Liver (tissue), 9 donors: ENCODE results near the gene KCNC4. TPM values are rescaled to one million over a fixed set of nuclear protein-coding genes. Genes with fewer than 3 reads are reported as not detected.

ENCODE experiments used
- DNase-seq: peaks from one replicate; pipeline ENCODE4 v3.0.0-alpha.2; 2017; ENCODE audit warnings: low spot score
- H3K27ac ChIP-seq, 2 donors: one replicate each; pipeline ENCODE4 v1.7.0; 2013; ENCODE audit warnings: inconsistent platforms in 2 of 2, low read length in 2 of 2, control low read depth in 1 of 2, low read depth in 1 of 2, mild to moderate bottlenecking in 1 of 2
- H3K27me3 ChIP-seq, 4 donors: one replicate each; pipeline versions ENCODE4 v1.6.1 to v1.7.0; 2013; ENCODE audit warnings: low read length in 3 of 4, inconsistent platforms in 1 of 4, mild to moderate bottlenecking in 1 of 4, moderate library complexity in 1 of 4; ENCODE audit not compliant: control insufficient read depth in 4 of 4, insufficient read depth in 4 of 4
- H3K36me3 ChIP-seq, 4 donors: one replicate each; pipeline versions ENCODE4 v1.6.1 to v1.7.0; 2013; ENCODE audit warnings: low read length in 3 of 4, mild to moderate bottlenecking in 3 of 4, low read depth in 1 of 4, moderate library complexity in 1 of 4; ENCODE audit not compliant: control insufficient read depth in 4 of 4, insufficient read depth in 3 of 4
- H3K4me1 ChIP-seq, 4 donors: one replicate each; pipeline versions ENCODE4 v1.6.1 to v1.7.0; 2013; ENCODE audit warnings: low read length in 3 of 4, mild to moderate bottlenecking in 3 of 4, moderate library complexity in 1 of 4; ENCODE audit not compliant: control insufficient read depth in 4 of 4, insufficient read depth in 4 of 4
- H3K4me3 ChIP-seq, 3 donors: one replicate each; pipeline versions ENCODE4 v1.6.1 to v1.7.0; 2013; ENCODE audit warnings: low read length in 3 of 3, control low read depth in 1 of 3, low read depth in 1 of 3, mild to moderate bottlenecking in 1 of 3
- H3K9ac ChIP-seq, 2 donors: one replicate each; pipeline ENCODE4 v1.7.0; 2013; ENCODE audit warnings: low read length in 2 of 2, mild to moderate bottlenecking in 2 of 2, moderate library complexity in 2 of 2, control low read depth in 1 of 2, low read depth in 1 of 2
- H3K9me3 ChIP-seq, 4 donors: one replicate each; pipeline versions ENCODE4 v1.6.1 to v1.7.0; 2013; ENCODE audit warnings: low read length in 3 of 4; ENCODE audit not compliant: control insufficient read depth in 4 of 4
- ATF3 ChIP-seq: IDR thresholded peaks from 2 replicates; pipeline ENCODE4 v1.6.1; 2016; ENCODE audit warnings: antibody characterized with exemption
- EGR1 ChIP-seq, 2 donors: IDR thresholded peaks; 2 replicates each; pipeline ENCODE4 v1.6.1; 2016 to 2018; ENCODE audit warnings: antibody characterized with exemption in 2 of 2, low read depth in 2 of 2
- FOXA1 ChIP-seq: IDR thresholded peaks from 2 replicates; pipeline ENCODE4 v1.6.1; 2016; ENCODE audit warnings: antibody characterized with exemption
- FOXA2 ChIP-seq: IDR thresholded peaks from 2 replicates; pipeline ENCODE4 v1.6.1; 2016; ENCODE audit warnings: antibody characterized with exemption
- GABPA ChIP-seq, 2 donors: IDR thresholded peaks in 1 of 2; conservative IDR thresholded peaks in 1 of 2; 2 replicates each; pipeline ENCODE4 v1.6.1; 2016; ENCODE audit warnings: antibody characterized with exemption in 2 of 2, mild to moderate bottlenecking in 1 of 2, moderate library complexity in 1 of 2
- HNF4A ChIP-seq, 2 donors: conservative IDR thresholded peaks; 2 replicates each; pipeline ENCODE4 v1.6.1; 2016; ENCODE audit warnings: antibody characterized with exemption in 2 of 2, mild to moderate bottlenecking in 2 of 2
- HNF4G ChIP-seq: IDR thresholded peaks from 2 replicates; pipeline ENCODE4 v1.6.1; 2016; ENCODE audit warnings: antibody characterized with exemption
- NR2F2 ChIP-seq: IDR thresholded peaks from 2 replicates; pipeline ENCODE4 v1.6.1; 2016; ENCODE audit warnings: antibody characterized with exemption
- RAD21 ChIP-seq, 2 donors: IDR thresholded peaks; 2 replicates each; pipeline ENCODE4 v1.6.1; 2016; ENCODE audit warnings: antibody characterized with exemption in 2 of 2, mild to moderate bottlenecking in 2 of 2
- RXRA ChIP-seq, 2 donors: IDR thresholded peaks; 2 replicates each; pipeline ENCODE4 v1.6.1; 2017 to 2018; ENCODE audit warnings: antibody characterized with exemption in 2 of 2, mild to moderate bottlenecking in 1 of 2
- SP1 ChIP-seq: IDR thresholded peaks from 2 replicates; pipeline ENCODE4 v1.6.1; 2018; ENCODE audit warnings: antibody characterized with exemption, mild to moderate bottlenecking
- TAF1 ChIP-seq: conservative IDR thresholded peaks from 2 replicates; pipeline ENCODE4 v1.6.1; 2016; ENCODE audit warnings: antibody characterized with exemption, mild to moderate bottlenecking
- YY1 ChIP-seq: IDR thresholded peaks from 2 replicates; pipeline ENCODE4 v1.6.1; 2016; ENCODE audit warnings: antibody characterized with exemption, mild to moderate bottlenecking
- WGBS: extraction: QIAGEN DNeasy Blood & Tissue Kit; methylation state at CpG from one replicate; pipeline ENCODE4 v1.1.7; 2013; 5-methylcytosine and 5-hydroxymethylcytosine counted together
- polyA plus RNA-seq, 2 donors: library from polyadenylated mRNA; stranded (reverse) in 1 of 2; unstranded in 1 of 2; fragments of 200-250 nt in 1 of 2; fragments of >200 nt in 1 of 2; fragmentation: Nextera tagmentation in 1 of 2; extraction: Ambion mirVana in 1 of 2; gene quantifications; one replicate each; pipeline versions ENCODE4 v1.2.1 to v1.2.3, GENCODE V29; 2013 to 2015
- total RNA-seq, 2 donors: library from RNA; depleted of rRNA; stranded (reverse); fragments of >200 nt; gene quantifications; one replicate each; pipeline ENCODE4 v1.2.3, GENCODE V29; 2014
- TF ChIP-seq, protein P1 (sequence below): fragments of 150-350 bp; IDR thresholded peaks from 2 replicates; pipeline ENCODE4 v1.5.1; 2017; ENCODE audit warnings: improper control_type of control experiment, low read depth, low read length; ENCODE audit not compliant: missing input control
- TF ChIP-seq, protein P2 (sequence below): IDR thresholded peaks from 2 replicates; pipeline ENCODE4 v1.6.1; 2016; ENCODE audit warnings: antibody characterized with exemption
- TF ChIP-seq, protein P3 (sequence below): IDR thresholded peaks from 2 replicates; pipeline ENCODE4 v1.6.1; 2016; ENCODE audit warnings: antibody characterized with exemption, mild to moderate bottlenecking
- donor health status: healthy.
- donor health status: healthy.
- donor health status: healthy.
- donor health status: healthy.
- donor health status: healthy.

The KCNC4 gene
- total and polyA plus RNA-seq, 4 donors = 0.46 to 2.5 (median 1.5) TPM

- TF ChIP-seq, protein P1, sequence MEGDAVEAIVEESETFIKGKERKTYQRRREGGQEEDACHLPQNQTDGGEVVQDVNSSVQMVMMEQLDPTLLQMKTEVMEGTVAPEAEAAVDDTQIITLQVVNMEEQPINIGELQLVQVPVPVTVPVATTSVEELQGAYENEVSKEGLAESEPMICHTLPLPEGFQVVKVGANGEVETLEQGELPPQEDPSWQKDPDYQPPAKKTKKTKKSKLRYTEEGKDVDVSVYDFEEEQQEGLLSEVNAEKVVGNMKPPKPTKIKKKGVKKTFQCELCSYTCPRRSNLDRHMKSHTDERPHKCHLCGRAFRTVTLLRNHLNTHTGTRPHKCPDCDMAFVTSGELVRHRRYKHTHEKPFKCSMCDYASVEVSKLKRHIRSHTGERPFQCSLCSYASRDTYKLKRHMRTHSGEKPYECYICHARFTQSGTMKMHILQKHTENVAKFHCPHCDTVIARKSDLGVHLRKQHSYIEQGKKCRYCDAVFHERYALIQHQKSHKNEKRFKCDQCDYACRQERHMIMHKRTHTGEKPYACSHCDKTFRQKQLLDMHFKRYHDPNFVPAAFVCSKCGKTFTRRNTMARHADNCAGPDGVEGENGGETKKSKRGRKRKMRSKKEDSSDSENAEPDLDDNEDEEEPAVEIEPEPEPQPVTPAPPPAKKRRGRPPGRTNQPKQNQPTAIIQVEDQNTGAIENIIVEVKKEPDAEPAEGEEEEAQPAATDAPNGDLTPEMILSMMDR = no peak
- no peak for TF ChIP-seq GABPA (IDR thresholded peaks at IDR 0.05 in 1 of 2, conservative IDR thresholded peaks at IDR 0.05 in 1 of 2)
Measured at GRCh38 chr1:110242062-110242461, 31.9 kb downstream of the KCNC4 start (continued).

- H3K9ac ChIP-seq = no peak overlapping the region
- peaks cover 0 to 2% (median 0%) of the 10 kb centered on the region in 4 donors for H3K4me1 ChIP-seq
- TF ChIP-seq, protein P2, sequence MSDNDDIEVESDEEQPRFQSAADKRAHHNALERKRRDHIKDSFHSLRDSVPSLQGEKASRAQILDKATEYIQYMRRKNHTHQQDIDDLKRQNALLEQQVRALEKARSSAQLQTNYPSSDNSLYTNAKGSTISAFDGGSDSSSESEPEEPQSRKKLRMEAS = no peak
- TF ChIP-seq GABPA (IDR thresholded peaks at IDR 0.05 in 1 of 2, conservative IDR thresholded peaks at IDR 0.05 in 1 of 2) = no peak
- TF ChIP-seq, protein P1 = no peak
- no peak for TF ChIP-seq SP1
- no peak for TF ChIP-seq RAD21 (IDR thresholded peaks at IDR 0.05)
- no peak for TF ChIP-seq HNF4G
- no peak for TF ChIP-seq HNF4A (conservative IDR thresholded peaks at IDR 0.05)
- TF ChIP-seq TAF1 = no peak
- H3K27ac ChIP-seq = no peak overlapping the region
- no peak for DNase-seq
- H3K36me3 ChIP-seq = no peaks in the 10 kb centered on the region
- no peak overlapping the region for H3K4me3 ChIP-seq
- H3K9me3 ChIP-seq = no peaks in the 10 kb centered on the region
- H3K27me3 ChIP-seq = no peaks in the 10 kb centered on the region
- WGBS = 60% methylated on average over 4 of the region's 4 CpGs
Measured at GRCh38 chr1:110242731-110243130, 32.6 kb downstream of the KCNC4 start.

DNA sequence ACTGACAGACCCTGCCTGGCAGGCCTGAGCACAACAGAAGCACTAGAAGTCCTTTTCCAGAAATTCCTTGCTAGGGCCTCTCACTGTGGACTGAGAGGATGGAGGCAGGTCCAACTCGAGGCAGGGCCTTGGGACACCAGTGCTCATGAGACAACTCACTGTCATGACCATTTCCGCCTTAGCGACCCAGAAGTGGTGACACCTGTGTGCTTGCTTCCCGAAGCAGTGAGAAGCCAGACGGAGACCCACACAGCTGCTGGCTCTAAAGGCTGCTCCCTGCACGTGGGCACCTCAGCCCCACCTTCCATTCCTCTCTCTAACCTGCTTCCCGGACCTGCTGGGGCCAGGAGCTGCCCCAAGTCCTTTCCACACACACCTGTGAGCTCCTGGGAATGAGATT, 33.0 kb downstream of the KCNC4 start:
- Histone ChIP-seq H3K9me3 (no peaks in the 10 kb centered on the region), H3K27me3 (no peaks in the 10 kb centered on the region), H3K4me1 (peaks cover 0 to 2% (median 0%) of the 10 kb centered on the region in 4 donors), H3K27ac (no peak overlapping the region), H3K36me3 (no peaks in the 10 kb centered on the region), H3K4me3 (no peak overlapping the region), H3K9ac (no peak overlapping the region)
- WGBS = 72% methylated on average over 7 of the region's 7 CpGs
- TF ChIP-seq ATF3 = no peak
- no peak for TF ChIP-seq FOXA1
- no peak for TF ChIP-seq YY1
- no peak for TF ChIP-seq HNF4G
- TF ChIP-seq NR2F2 = no peak
- TF ChIP-seq EGR1 (IDR thresholded peaks at IDR 0.05; ENCODE audit: low read depth in 2 of 2) = no peak
- TF ChIP-seq, protein P3, sequence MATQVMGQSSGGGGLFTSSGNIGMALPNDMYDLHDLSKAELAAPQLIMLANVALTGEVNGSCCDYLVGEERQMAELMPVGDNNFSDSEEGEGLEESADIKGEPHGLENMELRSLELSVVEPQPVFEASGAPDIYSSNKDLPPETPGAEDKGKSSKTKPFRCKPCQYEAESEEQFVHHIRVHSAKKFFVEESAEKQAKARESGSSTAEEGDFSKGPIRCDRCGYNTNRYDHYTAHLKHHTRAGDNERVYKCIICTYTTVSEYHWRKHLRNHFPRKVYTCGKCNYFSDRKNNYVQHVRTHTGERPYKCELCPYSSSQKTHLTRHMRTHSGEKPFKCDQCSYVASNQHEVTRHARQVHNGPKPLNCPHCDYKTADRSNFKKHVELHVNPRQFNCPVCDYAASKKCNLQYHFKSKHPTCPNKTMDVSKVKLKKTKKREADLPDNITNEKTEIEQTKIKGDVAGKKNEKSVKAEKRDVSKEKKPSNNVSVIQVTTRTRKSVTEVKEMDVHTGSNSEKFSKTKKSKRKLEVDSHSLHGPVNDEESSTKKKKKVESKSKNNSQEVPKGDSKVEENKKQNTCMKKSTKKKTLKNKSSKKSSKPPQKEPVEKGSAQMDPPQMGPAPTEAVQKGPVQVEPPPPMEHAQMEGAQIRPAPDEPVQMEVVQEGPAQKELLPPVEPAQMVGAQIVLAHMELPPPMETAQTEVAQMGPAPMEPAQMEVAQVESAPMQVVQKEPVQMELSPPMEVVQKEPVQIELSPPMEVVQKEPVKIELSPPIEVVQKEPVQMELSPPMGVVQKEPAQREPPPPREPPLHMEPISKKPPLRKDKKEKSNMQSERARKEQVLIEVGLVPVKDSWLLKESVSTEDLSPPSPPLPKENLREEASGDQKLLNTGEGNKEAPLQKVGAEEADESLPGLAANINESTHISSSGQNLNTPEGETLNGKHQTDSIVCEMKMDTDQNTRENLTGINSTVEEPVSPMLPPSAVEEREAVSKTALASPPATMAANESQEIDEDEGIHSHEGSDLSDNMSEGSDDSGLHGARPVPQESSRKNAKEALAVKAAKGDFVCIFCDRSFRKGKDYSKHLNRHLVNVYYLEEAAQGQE = no peak
- no peak for TF ChIP-seq FOXA2
- TF ChIP-seq TAF1 = no peak
- no peak for TF ChIP-seq RXRA (IDR thresholded peaks at IDR 0.05)
- DNase-seq = no peak
